ENCODE measurements around the gene TPP1.
A peak's percentile ranks its signal among the peaks of the same experiment; 100 is the strongest.

The TPP1 gene

DNA sequence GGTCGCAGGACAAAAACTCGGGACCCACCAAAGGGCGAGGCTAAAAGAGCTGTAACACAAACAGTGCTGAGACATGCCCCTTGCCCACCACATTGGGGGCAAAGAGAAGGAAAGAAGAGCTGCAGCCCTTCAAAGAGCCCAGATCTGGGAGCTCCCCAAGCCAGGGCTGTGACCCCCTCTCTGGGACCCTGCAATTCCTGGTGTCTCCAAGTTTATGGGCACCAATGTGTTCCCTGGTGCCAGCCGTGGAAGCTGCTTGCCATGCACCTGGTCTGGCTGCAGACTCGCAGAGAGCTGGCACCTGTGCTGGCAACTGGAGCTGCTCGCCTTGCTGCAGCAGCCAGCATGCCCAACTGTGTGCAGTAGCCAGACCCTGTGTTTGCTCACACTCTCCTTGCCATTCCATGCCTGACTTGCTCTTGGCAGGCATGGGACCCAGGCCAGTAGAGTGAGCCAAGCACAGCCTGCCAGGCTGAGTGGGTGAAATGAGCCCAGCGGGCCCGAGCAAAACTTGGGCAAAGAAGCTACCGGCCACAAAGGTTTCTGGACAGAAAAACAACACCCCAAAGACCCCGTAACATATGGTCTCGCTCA is 31.8 kb downstream of the TPP1 start:
- DNase-seq (ENCODE audit: low spot score): no peak

DNA sequence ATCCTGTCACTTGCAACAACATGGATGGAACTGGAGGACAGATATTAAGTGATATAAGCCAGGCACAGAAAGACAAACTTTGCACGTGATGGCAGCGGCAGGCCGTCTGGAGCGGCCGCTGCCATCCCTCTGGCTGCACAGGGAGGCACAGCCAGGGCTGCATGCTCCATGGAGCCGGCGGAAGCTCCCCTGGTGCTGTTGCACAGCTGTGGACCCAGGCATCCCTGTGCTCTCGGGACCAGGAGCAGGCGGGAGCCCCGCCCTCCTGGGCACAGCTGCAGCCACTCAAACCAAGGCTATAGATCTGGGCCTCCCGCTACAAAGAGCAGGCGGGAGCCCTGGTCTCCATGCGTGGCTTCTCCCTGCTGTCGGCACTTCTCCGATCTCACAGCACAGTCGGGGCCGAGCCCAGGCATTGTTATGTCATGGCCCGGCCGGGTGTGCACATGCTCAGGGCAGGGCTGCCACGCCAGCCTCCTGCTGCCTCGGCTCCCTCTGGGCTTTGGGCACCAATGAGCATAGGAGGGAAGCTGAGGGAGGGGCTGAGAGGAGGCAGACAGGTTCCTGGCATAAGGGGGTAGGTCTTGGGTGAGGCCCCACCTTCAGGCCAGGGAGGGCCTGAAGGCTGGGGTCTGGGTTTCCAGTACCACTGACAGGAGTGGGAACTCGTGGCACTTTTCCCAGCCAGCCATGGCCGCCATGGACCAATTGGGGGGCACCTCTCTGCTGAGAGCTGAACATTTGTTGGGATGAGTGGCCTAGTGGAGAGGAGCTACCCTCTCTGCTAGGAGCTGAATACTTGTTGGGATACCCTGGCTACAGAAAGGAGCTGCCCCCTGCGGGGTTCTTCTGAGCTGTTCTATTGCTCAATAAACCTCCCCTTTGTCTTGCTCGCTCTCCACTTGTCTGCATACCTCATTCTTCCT is 32.5 kb downstream of the TPP1 start:
- DNase-seq (ENCODE audit: low spot score): no peak

DNA sequence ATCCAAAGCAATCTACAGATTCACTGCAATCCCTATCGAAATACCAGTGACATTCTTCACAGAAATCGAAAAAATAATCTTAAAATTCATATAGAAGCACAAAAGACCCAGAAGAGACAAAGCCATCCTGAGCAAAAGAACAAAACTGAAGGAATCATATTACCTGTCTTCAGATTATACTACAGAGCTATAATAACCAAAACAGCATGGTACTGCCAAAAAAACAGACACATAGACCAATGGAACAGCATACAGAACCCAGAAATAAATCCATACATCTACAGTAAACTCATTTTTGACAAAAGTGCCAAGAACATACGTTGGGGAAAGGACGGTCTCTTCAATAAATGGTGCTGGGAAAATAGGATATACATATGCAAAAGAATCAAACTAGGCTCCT is 34.7 kb downstream of the TPP1 start:
- no peak for DNase-seq (ENCODE audit: low spot score)

DNA sequence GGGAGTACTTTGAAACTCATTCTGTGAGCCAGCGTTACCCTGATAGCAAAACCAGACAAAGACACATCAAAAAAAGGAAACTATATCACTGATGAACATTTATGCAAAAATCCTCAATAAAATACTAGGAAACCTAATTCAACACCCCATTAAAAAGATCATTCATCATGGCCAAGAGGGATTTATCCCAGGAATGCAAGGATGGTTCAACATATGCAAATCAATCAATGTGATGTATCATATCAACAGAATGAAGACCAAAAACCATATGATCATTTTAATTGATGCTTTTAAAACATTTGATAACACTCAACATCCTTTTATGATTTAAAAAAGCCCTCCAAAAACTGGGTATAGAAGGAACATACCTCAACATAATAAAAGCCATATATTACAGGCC is 35.6 kb downstream of the TPP1 start:
- no peak for DNase-seq (ENCODE audit: low spot score)

DNA sequence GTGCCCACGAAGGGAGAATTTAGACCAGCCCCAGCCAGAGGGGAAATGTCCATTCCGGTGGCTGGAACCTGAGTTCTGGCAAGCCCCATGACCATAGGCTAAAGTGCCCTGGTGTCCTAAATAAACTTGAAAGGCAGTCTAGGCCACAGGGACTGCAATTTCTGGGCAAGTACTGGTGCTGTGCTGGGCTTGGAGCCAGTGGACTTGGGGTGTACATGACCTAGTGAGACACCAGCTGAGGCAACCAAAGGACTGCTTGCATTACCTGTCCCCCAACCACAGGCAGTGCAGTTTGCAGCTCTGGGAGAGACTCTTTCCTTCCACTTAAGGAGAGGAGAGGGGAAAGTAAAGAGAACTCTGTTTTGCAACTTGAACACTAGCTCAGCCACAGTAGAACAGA is 39.5 kb downstream of the TPP1 start:
- DNase-seq (ENCODE audit: low spot score): no peak

DNA sequence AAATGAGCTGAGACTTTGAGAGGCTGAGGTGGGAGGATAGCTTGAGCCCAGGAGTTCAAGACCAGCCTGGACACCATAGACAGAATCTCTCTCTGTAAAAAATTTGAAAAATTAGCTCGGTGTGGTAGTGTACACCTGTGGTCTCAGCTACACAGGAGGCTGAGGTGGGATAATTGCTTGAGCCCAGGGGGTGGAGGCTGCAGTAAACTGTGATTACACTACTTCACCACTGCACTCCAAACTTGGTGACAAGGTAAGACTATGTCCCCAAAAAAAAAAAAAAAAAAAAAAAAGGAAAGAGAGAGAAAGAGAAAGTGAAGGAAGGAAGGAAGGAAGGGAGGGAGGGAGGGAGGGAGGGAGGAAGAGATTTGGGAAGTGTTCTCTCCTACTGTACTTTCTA is 41.1 kb downstream of the TPP1 start:
- DNase-seq (ENCODE audit: low spot score): no peak

DNA sequence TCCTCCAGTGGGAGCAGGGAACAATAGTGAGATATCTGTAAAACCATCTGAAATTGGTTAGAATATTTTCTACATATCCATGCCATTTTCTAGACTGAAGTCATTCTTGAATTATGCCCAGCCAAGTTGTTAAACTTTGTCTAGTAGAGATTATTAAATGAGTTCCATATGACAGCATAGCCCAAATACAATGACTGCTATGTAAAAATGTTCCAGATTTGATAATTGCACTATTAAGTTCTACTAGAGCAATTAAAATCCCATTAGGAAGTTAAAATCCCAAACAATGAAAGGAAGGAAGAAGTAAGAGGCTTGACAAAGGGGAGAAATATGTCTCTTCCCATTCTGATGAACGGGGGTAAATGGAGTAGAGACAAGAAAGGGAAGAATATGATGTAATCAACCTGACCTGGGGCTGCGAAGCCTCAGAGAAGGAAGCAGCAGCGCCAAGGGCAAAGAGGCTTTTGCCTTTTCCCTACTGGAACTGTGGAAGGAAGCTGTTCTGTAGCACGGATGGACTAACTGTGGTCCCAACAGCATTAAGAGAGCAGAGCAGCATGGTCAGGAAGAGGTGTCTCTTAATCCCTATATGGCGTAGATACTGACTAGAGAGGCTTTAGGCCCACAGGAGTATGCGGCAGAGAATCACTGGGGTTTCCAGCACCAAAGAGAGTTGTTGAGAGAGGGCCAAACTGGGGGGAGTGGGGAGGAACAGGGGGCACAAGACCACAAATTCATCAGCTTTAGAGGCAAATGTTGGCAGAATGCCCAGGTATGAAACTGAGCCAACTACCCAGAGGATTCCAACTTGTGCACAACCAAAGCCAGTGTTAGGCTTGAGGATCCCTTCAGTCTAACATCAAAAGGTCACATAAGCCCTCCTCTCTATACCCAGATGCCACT is 42.5 kb downstream of the TPP1 start:
- peak; percentile 49 for DNase-seq (ENCODE audit: low spot score)

DNA sequence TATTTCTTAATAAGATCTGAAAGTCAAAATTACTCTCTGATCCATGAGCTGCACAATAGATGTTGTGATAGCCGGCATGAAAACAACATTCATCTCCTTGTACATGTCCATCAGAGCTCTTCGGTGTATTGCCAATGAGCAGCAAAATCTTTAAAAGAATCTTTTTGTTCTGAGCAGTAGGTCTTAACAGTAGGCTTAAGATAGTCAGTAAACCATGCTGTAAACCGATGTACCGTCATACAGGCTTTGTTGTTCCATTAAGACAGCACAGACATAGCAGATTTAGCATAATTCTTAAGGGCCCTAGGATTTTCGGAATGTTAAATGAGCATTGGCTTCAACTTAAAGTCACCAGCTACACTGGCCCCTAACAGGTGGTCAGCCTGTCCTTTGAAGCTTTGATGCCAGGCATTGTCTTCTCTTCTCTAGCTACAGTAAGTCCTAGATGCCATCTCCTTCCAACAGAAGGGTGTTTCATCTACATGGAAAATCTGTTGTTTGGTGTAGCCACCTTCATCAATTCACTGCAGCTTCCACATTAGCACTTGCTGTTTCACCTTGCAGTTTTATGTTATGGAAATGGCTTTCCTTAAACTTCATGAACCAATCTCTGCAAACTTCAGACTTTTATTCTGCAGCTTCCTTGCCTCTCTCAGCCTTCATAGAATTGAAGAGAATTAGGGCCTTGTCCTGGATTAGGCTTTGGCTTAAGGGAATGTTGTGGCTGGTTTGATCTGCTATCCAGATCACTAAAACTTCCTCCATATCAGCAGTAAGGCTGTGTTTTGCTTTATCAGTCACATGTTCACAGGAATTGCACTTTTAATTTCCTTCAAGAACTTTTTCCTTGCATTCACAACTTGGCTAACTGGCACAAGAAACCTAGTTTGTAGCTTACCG is 44.2 kb downstream of the TPP1 start:
- DNase-seq (ENCODE audit: low spot score): no peak

DNA sequence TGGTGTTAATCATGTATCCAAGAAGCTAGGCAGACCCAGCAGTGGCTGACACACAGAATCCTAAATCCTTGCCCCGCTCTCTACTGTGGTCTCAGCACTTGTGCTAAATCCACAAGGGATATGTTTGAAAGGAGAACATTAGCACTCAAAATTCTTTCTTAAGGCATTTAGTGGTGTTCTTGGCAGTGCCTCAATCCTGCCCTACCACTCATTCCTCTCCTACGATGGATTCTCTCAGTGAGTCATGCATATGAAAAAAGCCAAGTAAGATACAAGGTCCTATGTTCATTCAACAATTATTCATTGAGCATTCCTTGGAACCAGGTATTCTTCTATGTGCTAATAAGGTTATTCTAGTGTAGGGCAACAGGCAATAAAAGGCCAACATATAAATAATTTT is 47.0 kb downstream of the TPP1 start:
- no peak for DNase-seq (ENCODE audit: low spot score)

DNA sequence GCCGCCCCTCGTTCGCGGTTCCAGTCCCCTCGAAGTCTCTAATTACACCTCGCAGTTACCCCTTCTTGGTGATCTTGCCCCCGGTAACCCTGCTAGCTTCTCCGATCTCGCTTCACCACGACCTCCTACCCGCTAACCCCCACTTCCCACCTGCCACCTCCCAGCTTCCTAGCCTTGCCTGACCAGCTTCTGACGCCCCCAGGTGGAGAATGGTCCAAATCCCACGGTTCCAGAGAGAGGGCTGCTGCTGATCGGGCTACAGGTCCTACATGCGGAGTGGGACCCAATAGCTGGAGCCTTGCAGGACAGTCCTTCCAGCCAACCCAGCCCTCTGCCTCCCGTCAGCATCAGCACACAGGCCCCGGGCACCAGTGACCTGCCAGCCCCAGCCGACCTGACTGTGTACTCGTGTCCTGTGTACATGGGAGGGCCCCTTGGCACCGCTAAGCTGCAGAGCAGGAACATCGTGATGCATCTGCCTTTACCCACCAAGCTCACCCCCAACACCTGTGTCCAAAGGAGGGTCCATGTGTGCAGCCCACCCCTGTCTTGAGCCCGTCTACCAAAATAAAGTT is 47.7 kb downstream of the TPP1 start:
- no peak for DNase-seq (ENCODE audit: low spot score)

DNA sequence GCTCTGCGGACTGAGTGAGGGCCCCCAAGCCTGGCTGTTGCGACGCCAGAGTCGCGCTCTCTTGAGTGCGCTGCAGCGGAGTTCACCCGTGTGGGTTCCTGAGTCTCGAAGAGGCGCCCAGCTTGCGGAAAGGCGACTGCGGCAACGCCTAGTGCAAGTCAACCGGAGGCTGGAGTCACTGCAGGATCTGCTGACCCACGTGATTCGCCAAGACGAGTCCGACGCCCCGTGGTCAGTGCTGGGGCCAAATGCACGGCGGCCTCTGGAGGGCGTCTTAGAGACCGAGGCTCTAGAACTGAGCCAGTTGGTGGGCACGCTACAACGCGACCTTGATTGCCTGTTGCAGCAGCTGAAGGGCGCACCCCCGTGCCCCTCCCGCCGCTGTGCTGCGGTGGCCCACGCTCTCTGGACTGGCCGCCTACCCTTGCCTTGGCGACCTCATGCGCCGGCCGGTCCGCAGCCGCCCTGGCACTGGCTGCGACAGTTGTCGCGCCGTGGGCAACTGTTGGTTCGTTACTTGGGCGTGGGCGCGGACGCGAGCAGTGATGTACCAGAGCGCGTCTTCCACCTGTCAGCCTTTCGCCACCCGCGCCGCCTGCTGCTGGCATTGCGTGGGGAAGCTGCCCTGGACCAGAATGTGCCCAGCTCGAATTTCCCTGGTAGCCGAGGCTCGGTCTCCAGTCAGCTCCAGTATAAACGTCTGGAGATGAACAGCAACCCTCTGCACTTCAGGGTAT is 48.4 kb downstream of the TPP1 start:
- no peak for DNase-seq (ENCODE audit: low spot score)

DNA sequence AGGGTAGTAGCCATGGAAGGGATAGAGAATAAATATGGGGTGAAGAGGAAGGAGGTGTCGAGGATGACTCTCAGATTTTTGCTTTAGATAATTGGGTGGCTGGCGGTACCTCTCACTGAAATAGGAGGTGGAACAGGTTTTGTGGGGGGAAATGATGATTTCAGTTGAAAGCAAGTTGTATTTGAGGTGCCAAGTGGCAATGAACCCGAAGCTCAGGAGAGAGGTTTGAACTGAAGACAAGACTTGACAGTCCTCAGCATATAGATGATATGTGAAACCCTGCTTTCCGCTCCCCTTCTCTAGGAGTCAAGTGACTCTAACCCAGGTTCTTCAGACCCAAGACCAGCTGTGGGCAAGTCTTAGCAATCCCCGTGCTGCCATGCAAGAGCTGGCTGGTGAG is 49.5 kb downstream of the TPP1 start:
- peak; percentile 41 for DNase-seq (ENCODE audit: low spot score)

DNA sequence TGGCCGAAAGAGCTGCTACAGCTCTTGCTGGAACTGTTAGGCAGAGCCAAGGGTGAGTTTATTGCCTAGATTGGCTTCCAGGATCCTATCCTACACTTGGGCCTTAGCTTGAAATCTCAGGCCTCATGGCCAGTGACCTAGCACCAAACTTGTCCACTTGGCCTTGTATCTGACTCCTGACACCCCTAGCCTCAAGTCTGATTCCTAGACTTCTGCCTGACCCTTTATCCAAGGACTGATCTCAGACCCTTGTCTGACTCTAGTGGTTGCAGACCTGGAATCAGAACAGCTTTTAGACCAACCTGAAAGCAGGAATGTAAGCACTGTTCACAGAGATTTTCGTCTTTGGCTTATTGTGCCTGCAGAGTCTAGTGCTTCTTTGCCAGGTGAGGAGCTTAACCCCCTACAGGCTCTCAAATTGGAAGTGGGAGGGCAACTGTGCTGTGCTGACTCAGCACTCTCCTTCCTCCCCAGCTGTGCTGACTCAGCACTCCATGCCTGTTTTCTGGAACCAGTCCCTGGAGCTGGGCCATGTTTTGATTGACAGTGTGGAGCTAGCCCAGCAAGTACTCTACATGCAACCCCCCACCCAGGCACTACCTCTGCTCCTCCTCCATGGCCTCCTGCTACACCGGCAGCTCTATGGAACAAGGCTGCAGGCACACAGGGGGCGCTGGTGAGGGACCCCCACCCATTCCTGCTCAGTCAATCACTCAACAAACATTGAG is 50.9 kb downstream of the TPP1 start:
- peak; percentile 87 for DNase-seq (ENCODE audit: low spot score)

DNA sequence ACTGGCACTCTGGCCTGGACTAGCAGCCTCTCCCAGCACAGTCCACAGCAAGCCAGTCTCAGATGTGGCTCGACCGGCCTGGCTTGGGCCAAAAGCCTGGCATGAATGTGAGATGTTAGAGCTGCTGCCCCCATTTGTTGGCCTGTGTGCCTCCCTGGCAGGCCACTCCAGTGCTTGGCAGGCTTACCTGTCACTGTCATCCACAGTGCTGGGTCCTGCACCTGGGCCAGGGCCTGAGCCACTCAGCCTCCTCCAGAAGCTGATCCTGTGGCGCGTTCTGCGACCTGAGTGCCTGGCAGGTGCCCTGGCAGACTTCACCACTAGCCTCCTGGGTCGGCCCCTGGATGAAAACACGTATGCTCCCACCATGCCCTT is 51.9 kb downstream of the TPP1 start:
- no peak for DNase-seq (ENCODE audit: low spot score)

DNA sequence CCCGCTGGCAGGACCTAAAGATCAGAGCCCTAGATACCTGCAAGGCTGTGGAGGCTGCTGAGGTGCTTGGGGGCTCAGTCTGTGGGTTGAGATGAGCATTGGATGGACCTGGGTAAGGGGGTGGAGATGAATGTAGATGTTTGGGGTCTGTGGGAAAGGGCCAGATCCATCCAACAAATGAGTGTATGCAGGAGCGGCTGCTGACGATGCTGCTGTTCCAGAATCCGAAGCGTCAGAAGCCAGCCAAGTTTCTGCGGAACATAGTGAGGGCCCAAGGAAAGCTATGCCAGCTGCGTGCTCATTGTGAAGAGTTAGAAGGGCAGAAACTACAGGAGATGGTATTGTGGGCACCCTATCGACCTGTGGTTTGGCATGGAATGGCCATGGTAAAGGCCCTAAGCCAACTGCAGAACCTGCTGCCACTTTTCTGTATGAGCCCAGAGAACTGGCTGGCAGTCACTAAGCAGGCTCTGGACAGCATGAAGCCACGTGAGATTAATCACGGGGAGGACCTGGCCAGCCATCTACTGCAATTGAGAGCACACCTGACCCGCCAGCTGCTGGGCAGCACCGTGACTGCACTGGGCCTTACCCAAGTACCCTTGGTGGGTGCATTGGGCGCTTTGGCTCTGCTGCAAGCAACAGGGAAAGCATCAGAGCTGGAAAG is 52.4 kb downstream of the TPP1 start:
- no peak for DNase-seq (ENCODE audit: low spot score)

DNA sequence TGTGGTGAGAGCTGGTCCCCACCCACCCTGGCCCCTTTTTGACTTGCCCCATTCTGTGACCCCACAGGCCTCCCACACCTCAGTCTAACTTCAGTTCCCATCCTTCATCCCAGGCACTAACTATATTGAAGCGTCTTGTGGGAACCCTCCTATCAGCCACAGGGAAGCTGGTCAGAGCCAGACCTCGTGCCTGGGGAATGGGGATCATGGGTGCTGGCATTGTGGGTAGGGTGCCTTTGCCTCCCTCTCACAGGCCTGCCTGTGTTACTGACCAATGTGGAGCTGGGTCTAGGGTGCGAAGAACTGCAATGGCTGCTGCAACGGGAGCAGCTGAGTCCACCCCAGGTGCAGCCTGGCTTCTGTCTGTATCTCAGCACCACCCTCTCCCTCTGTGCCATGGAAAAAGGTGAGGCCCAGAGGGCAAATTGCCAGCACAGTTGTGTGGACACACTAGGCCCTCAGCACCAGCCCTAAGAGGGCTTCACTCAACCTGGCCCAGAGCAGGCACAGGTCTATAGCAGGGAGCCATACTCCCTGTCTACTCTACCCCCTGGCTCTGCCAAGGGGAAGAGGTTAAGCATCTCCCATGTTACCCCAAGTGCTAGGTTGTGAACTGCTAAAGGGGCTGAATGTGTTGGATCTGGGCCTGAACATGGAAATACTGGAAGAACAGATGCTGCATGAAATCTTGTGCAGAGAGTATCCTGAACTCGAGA is 53.1 kb downstream of the TPP1 start:
- DNase-seq (ENCODE audit: low spot score): peak; percentile 26

DNA sequence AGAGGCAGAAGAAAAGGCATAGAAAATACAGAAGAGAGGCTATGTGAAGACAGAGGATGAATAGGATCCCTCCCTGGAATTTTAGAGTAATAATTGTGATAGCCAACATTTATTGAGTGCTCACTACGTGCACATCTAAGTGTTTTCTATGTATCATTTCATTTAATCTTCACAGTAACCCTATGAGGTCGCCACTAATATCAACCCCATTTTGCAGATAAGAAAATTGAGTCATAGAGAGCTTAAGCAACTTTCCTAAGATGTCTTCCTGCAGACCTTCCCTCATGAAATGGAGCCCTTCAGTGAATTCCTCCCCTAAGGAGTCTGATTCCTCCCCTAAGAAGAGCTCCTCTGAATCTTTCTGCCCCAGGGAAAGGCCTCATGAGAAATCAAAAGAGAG is 53.9 kb downstream of the TPP1 start:
- peak; percentile 10 for DNase-seq (ENCODE audit: low spot score)

DNA sequence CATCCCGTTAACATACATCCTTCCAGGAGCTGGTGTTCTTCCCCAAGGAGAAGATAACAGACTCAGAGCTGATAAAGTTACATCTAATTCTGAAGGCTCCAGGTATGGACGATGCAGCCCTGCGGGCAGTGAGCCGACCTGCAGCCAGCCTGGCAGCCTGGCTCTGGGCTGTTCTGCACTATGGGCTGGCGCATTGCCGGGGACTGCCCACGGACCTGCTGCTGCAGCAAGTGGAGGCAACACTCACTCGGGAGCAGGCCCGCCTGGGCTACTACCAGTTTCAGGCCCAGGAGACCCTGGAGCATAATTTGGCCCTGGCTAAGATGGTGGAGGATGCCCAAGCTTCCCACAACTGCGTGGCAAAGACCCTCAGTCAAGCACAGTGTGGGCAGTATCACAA is 55.6 kb downstream of the TPP1 start:
- no peak for DNase-seq (ENCODE audit: low spot score)

All from hematopoietic multipotent progenitor cell treated with erythropoietin and hydrocortisone succinate and interleukin-3 and kit ligand, for 17 days (in vitro differentiated cells).